Endothelial cell of umbilical vein (primary cell): ENCODE measurements around the gene NMRK2. TPM values are rescaled to one million over a fixed set of nuclear protein-coding genes. Genes with fewer than 3 reads are reported as not detected.

Experiments
- BruUV-seq: library from RNA; stranded (reverse); fragments of 400-500 nt; replicated peaks from 2 replicates; lab custom pipeline; 2021; lab: Mats Ljungman, UMichigan
- CTCF ChIA-PET: fragments of 300-600, 350-600 bp; sonication (Branson Sonifier 250); formaldehyde crosslinking; loops from one replicate; lab custom pipeline; 2021; ENCODE audit warnings: antibody characterized with exemption, inconsistent platforms; lab: Charles Lee
- POLR2A ChIA-PET: fragments of 300-600, 350-600 bp; sonication (Branson Sonifier 250); formaldehyde crosslinking; loops from one replicate; lab custom pipeline; 2021; ENCODE audit warnings: antibody characterized with exemption, inconsistent platforms; lab: Charles Lee
- DNase-seq: peaks from one replicate; pipeline ENCODE4 v3.0.0-alpha.2; 2011; ENCODE audit warnings: low read depth, low spot score
- FAIRE-seq: peaks from 2 replicates; lab custom pipeline; 2011; peaks lifted over from hg19 to GRCh38; lab: Jason Lieb, UNC
- H2AFZ ChIP-seq: 2 replicates; pipeline ENCODE4 v1.6.0; 2012; ENCODE audit warnings: low read depth, low read length, control low read depth, inconsistent platforms
- H3K27ac ChIP-seq: 2 replicates; pipeline ENCODE4 v1.5.1; 2011; ENCODE audit warnings: low read depth, mild to moderate bottlenecking, control low read depth, low read length, moderate library complexity; ENCODE audit not compliant: insufficient read depth
- H3K27me3 ChIP-seq, 2 experiments: 2 replicates each; pipeline versions ENCODE4 v1.6.0 to v1.6.1; 2011; ENCODE audit warnings: low read length in 2 of 2, mixed read lengths in 1 of 2; ENCODE audit not compliant: control insufficient read depth in 2 of 2, insufficient read depth in 2 of 2
- H3K36me3 ChIP-seq, 2 experiments: 2 replicates in 1 of 2; 3 replicates in 1 of 2; pipeline ENCODE4 v1.5.1; 2011; ENCODE audit warnings: low read length in 2 of 2, mild to moderate bottlenecking in 1 of 2, moderate library complexity in 1 of 2; ENCODE audit not compliant: control insufficient read depth in 2 of 2, insufficient read depth in 2 of 2; ENCODE audit errors: extremely low read depth in 1 of 2
- H3K4me1 ChIP-seq: 3 replicates; pipeline ENCODE4 v1.5.1; 2011; ENCODE audit warnings: mild to moderate bottlenecking, low read length; ENCODE audit not compliant: control insufficient read depth, insufficient read depth; ENCODE audit errors: extremely low read depth
- H3K4me2 ChIP-seq: 2 replicates; pipeline ENCODE4 v1.6.1; 2011; ENCODE audit warnings: low read length, control low read depth, mixed read lengths; ENCODE audit not compliant: insufficient read depth
- H3K4me3 ChIP-seq, 3 experiments: fragments of 200-600 bp in 1 of 3; sonication (generic), shearing (Covaris generic) in 1 of 3; replicated peaks in 1 of 3; 2 replicates each; pipeline ENCODE4 v1.5.1; 2011 to 2016; ENCODE audit warnings: control low read depth in 3 of 3, low read length in 3 of 3, mild to moderate bottlenecking in 2 of 3, inconsistent platforms in 1 of 3, low read depth in 1 of 3, moderate library complexity in 1 of 3; ENCODE audit not compliant: insufficient read depth in 1 of 3
- H3K79me2 ChIP-seq: 2 replicates; pipeline ENCODE4 v1.6.0; 2012; ENCODE audit warnings: low read length, inconsistent platforms; ENCODE audit not compliant: control insufficient read depth, insufficient read depth
- H3K9ac ChIP-seq: replicated peaks from 2 replicates; pipeline ENCODE3; 2011; ENCODE audit warnings: low read length, control low read depth; ENCODE audit not compliant: insufficient read depth; ENCODE audit errors: extremely low read depth
- H3K9me1 ChIP-seq: replicated peaks from 3 replicates; pipeline ENCODE4 v1.6.0; 2011; ENCODE audit warnings: mild to moderate bottlenecking, low read length; ENCODE audit not compliant: control insufficient read depth, insufficient read depth; ENCODE audit errors: extremely low read depth
- H3K9me3 ChIP-seq: replicated peaks from 2 replicates; pipeline ENCODE4 v1.5.1; 2012; ENCODE audit warnings: low read length, inconsistent platforms; ENCODE audit not compliant: control insufficient read depth, insufficient read depth
- H4K20me1 ChIP-seq: replicated peaks from 2 replicates; pipeline ENCODE3; 2011; ENCODE audit warnings: mild to moderate bottlenecking, low read length; ENCODE audit not compliant: control insufficient read depth, insufficient read depth; ENCODE audit errors: extremely low read depth
- CTCF ChIP-seq, 2 donors: IDR thresholded peaks; 1 replicate in 1 of 2; 2 replicates in 1 of 2; pipeline ENCODE4 v1.5.1; 2011; ENCODE audit warnings: low read length in 2 of 2, mild to moderate bottlenecking in 2 of 2, moderate library complexity in 2 of 2, control low read depth in 1 of 2, inconsistent platforms in 1 of 2, low read depth in 1 of 2; ENCODE audit not compliant: insufficient read depth in 1 of 2; ENCODE audit errors: extremely low read depth in 1 of 2
- EZH2 ChIP-seq: IDR thresholded peaks from 2 replicates; pipeline ENCODE4 v1.6.1; 2012; ENCODE audit warnings: borderline replicate concordance, low read depth, mild to moderate bottlenecking, moderate library complexity, low read length, inconsistent platforms; ENCODE audit not compliant: severe bottlenecking
- FOS ChIP-seq: IDR thresholded peaks from 2 replicates; pipeline ENCODE4 v1.6.1; 2011; ENCODE audit warnings: mild to moderate bottlenecking, low read length, moderate library complexity, borderline replicate concordance; ENCODE audit not compliant: insufficient read depth
- GATA2 ChIP-seq: IDR thresholded peaks from 2 replicates; pipeline ENCODE4 v1.7.0; 2011; ENCODE audit warnings: low read depth, mild to moderate bottlenecking, moderate library complexity, mixed read lengths, low read length; ENCODE audit not compliant: insufficient read length, insufficient read depth
- JUN ChIP-seq: IDR thresholded peaks from 2 replicates; pipeline ENCODE4 v1.6.1; 2011; ENCODE audit warnings: borderline replicate concordance, low read depth; ENCODE audit not compliant: insufficient read length, insufficient read depth
- MYC ChIP-seq: IDR thresholded peaks from one replicate; pipeline ENCODE4 v1.6.1; 2011; ENCODE audit warnings: mild to moderate bottlenecking, low read depth, low read length
- POLR2A ChIP-seq: IDR thresholded peaks from 2 replicates; pipeline ENCODE4 v1.6.1; 2012; ENCODE audit warnings: low read depth, mild to moderate bottlenecking, control low read depth, low read length
- POLR2AphosphoS5 ChIP-seq: IDR thresholded peaks from 2 replicates; pipeline ENCODE4 v1.6.1; 2012; ENCODE audit warnings: low read depth, mild to moderate bottlenecking, control low read depth, low read length, moderate library complexity; ENCODE audit not compliant: insufficient read depth
- dilution Hi-C: fragments of 300-500 bp; cut with MboI; formaldehyde crosslinking; loops from one replicate; pipeline ENCODE4 v1.15.0; 2019; ENCODE audit warnings: low sequenced_read_pairs; ENCODE audit not compliant: extremely low pct_ligation_motif_present
- intact Hi-C: fragments of 100-400 bp; cut with micrococcal nuclease; formaldehyde crosslinking; loops from one replicate; pipeline ENCODE4 v1.10.0; 2022
- polyA plus RNA-seq, 4 experiments: library from polyadenylated mRNA; depleted of rRNA in 3 of 4; stranded (reverse) in 3 of 4; unstranded in 1 of 4; fragments of >200 nt; gene quantifications; 2 replicates each; pipeline versions ENCODE4 v1.2.1 to v1.2.3, GENCODE V29; 2011 to 2012; ENCODE audit warnings: missing spikeins in 1 of 4
- total RNA-seq: library from RNA; stranded (reverse); gene quantifications from 2 replicates; pipeline ENCODE4 v1.2.3, GENCODE V29; 2021
- TF ChIP-seq, protein P1 (sequence below): IDR thresholded peaks from 2 replicates; pipeline ENCODE4 v1.6.1; 2011; ENCODE audit not compliant: insufficient read depth, insufficient read length

NMRK2 gene
- total and polyA plus RNA-seq, 2 donors (not counting 3 experiments of a cell fraction or from before 2014, with no cell fraction given), result not detected

DNA sequence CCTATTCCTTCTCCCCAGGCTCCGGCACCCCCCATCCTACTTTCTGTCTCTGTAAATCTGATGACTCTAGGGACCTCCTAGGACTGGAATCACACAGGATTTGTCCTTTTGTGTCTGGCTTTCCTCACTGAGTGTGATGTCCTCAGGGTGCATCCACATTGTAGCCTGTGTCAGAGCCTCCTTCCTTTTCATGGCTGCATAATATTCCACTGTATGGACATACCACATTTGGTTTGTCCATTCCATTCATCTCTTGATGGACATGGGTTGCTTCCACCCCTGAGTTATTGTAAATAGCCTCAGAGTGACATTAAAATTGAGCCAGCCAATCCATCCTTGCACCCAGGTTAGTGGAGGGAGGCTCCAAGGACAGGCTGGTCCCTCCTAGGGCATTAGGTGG, 22.8 kb upstream of the NMRK2 start:
- TF ChIP-seq GATA2 (no peak), JUN (no peak), FOS (no peak), POLR2A (no peak)
- TF ChIP-seq, protein P1, sequence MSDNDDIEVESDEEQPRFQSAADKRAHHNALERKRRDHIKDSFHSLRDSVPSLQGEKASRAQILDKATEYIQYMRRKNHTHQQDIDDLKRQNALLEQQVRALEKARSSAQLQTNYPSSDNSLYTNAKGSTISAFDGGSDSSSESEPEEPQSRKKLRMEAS, result no peak
- no peak overlapping the region for H2AFZ ChIP-seq
- no peak overlapping the region for H3K9ac ChIP-seq
- H3K9me1 ChIP-seq, result no peaks in the 10 kb centered on the region
- H3K27me3 ChIP-seq, result no peaks in the 10 kb centered on the region
- no peaks in the 10 kb centered on the region for H3K4me1 ChIP-seq
- no peak overlapping the region for H3K4me2 ChIP-seq
- no peaks in the 10 kb centered on the region for H4K20me1 ChIP-seq
- H3K79me2 ChIP-seq, result no peaks in the 10 kb centered on the region
- POLR2A ChIA-PET, result no interaction called here
- dilution Hi-C loops (no loop called here), intact Hi-C loops (no loop called here)
- FAIRE-seq, result no peak
- BruUV-seq, result no TSS peak
- DNase-seq, result no peak
- no peak overlapping the region for H3K4me3 ChIP-seq
- no peaks in the 10 kb centered on the region for H3K9me3 ChIP-seq
- no peaks in the 10 kb centered on the region for H3K36me3 ChIP-seq
- H3K27ac ChIP-seq, result no peak overlapping the region
- CTCF ChIA-PET, result no interaction called here

DNA sequence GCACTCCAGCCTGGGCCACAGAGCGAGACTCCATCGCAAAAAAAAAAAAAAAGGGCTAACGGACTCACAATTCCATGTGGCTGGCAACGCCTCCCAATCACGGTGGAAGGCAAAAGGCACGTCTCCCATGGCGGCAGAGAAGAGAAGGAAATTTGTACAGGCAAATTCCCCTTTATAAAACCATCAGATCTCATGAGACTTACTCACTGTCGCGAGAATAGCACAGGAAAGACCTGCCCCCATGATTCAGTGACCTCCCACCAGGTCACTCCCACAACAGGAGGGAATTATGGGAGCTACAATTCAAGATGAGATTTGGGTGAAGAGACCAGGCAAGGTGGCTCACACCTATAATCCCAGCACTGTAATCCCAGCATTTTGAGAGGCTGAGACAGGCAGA, 18.7 kb upstream of the NMRK2 start:
- no peak overlapping the region for H3K9ac ChIP-seq
- CTCF ChIA-PET, result no interaction called here
- H2AFZ ChIP-seq, result no peak overlapping the region
- no peaks in the 10 kb centered on the region for H3K79me2 ChIP-seq
- H3K4me3 ChIP-seq, result no peak overlapping the region
- H3K9me3 ChIP-seq, result no peaks in the 10 kb centered on the region
- H3K4me2 ChIP-seq, result no peak overlapping the region
- POLR2A ChIA-PET, result no interaction called here
- no peaks in the 10 kb centered on the region for H3K4me1 ChIP-seq
- FAIRE-seq (no peak), DNase-seq (no peak)
- H3K36me3 ChIP-seq, result no peaks in the 10 kb centered on the region
- no TSS peak for BruUV-seq
- intact Hi-C loops, result no loop called here
- dilution Hi-C loops, result no loop called here
- no peaks in the 10 kb centered on the region for H3K9me1 ChIP-seq
- no peaks in the 10 kb centered on the region for H4K20me1 ChIP-seq
- H3K27ac ChIP-seq, result no peak overlapping the region
- no peaks in the 10 kb centered on the region for H3K27me3 ChIP-seq
- TF ChIP-seq EZH2 (no peak), CTCF (IDR thresholded peaks at IDR 0.05; ENCODE audit: extremely low read depth in 1 of 2, insufficient read depth in 1 of 2, low read depth in 1 of 2, low read length in 2 of 2) (no peak), JUN (no peak), POLR2AphosphoS5 (no peak), GATA2 (no peak), FOS (no peak), POLR2A (no peak), MYC (no peak)
- TF ChIP-seq, protein P1, result no peak
